PFSK-1 (cell line): ENCODE measurements around the gene TMPRSS9.

Experiments used
- FOXP2 ChIP-seq: optimal IDR thresholded peaks from 2 replicates; pipeline ENCODE3; 2011; ENCODE audit warnings: borderline replicate concordance, control low read depth, inconsistent platforms; ENCODE audit not compliant: insufficient read depth; ENCODE audit errors: extremely low read length, extremely low read depth
- POLR2AphosphoS5 ChIP-seq: IDR thresholded peaks from 2 replicates; pipeline ENCODE4 v1.6.1; 2012; ENCODE audit warnings: low read depth, mild to moderate bottlenecking, control low read depth, low read length, moderate library complexity
- REST ChIP-seq, 2 experiments: IDR thresholded peaks; 2 replicates each; pipeline versions ENCODE4 v1.6.1 to v1.8.0; 2011 to 2012; ENCODE audit warnings: low read depth in 2 of 2, low read length in 2 of 2, control low read depth in 1 of 2, inconsistent platforms in 1 of 2, mild to moderate bottlenecking in 1 of 2, moderate library complexity in 1 of 2; ENCODE audit not compliant: insufficient read depth in 1 of 2
- SIN3A ChIP-seq: IDR thresholded peaks from 2 replicates; pipeline ENCODE4 v1.6.1; 2012; ENCODE audit warnings: mild to moderate bottlenecking, low read length, moderate library complexity, borderline replicate concordance; ENCODE audit not compliant: insufficient read depth
- TAF1 ChIP-seq: IDR thresholded peaks from 2 replicates; pipeline ENCODE4 v1.6.1; 2012; ENCODE audit warnings: low read length, control low read depth, borderline replicate concordance; ENCODE audit not compliant: insufficient read depth

Gene TMPRSS9

DNA sequence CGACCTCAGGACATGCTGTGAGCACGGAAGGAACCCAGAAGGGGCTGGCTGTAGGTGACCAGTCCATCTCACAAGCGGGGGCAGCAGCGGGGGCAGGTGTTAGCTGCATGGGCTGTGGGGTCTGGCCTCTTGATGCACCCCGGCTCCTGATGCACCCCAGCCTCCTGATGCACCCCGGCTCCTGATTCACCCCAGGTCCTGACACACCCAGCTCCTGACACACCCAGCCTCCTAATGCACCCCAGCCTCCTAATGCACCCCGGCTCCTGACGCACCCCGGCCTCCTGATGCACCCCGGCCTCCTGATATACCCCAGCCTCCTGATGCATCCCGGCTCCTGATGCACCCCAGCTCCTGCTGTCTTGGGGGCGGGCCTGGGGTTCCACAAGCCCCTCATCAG is 39.1 kb upstream of the TMPRSS9 start:
- TF ChIP-seq POLR2AphosphoS5 (no peak), FOXP2 (no peak), SIN3A (no peak), TAF1 (no peak), REST (IDR thresholded peaks at IDR 0.05; ENCODE audit: insufficient read depth in 1 of 2, low read depth in 2 of 2, low read length in 2 of 2) (no peak)

GRCh38 chr19:2321565-2322283 is 38.3 kb upstream of the TMPRSS9 start:
- TF ChIP-seq SIN3A (no peak), REST (IDR thresholded peaks at IDR 0.05; ENCODE audit: insufficient read depth in 1 of 2, low read depth in 2 of 2, low read length in 2 of 2) (no peak), POLR2AphosphoS5 (no peak), FOXP2 (no peak), TAF1 (no peak)

GRCh38 chr19:2323707-2324106 is 36.4 kb upstream of the TMPRSS9 start:
- no peak for TF ChIP-seq TAF1
- no peak for TF ChIP-seq REST (IDR thresholded peaks at IDR 0.05; ENCODE audit: insufficient read depth in 1 of 2, low read depth in 2 of 2, low read length in 2 of 2)
- TF ChIP-seq FOXP2: no peak
- TF ChIP-seq SIN3A: no peak
- TF ChIP-seq POLR2AphosphoS5: no peak

DNA sequence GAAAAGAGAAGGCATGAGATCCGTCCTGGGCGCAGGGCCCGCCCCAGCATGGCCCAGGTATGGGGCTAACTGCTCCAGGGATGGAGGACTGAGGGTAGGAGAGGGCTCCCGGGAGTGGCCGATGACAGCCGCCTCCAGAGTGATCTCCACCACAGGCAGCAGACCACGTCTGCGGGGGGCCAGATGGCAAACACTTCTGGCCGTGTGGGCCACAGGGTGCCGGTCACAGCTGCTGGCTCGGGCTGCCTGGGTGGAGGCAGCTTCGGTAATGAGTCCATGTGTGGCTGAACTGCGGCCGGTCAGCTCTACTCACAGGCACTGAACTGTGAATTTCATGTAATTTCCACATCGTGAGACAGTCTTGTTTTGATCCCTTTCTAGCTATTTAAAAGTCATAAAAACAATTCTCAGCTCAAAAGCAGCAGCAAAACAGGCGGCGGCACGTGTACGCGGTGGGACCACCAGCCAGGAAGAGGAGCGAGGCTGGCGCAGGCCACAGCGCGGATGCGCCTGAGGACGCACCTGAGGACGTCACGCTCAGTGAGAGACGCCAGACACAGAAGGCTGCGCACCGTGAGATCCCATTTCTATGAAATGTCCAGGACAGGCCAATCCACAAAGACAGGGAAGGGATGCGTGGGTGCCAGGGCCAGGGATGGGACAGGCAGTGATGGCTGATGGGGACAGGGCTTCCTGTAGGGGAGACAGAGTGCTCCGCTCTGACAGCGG is 35.7 kb upstream of the TMPRSS9 start:
- no peak for TF ChIP-seq FOXP2
- no peak for TF ChIP-seq TAF1
- TF ChIP-seq POLR2AphosphoS5: no peak
- TF ChIP-seq REST (IDR thresholded peaks at IDR 0.05; ENCODE audit: insufficient read depth in 1 of 2, low read depth in 2 of 2, low read length in 2 of 2): no peak
- no peak for TF ChIP-seq SIN3A
